ENCODE measurements around the gene FAM228A. TPM values are rescaled to one million over a fixed set of nuclear protein-coding genes. Genes with fewer than 3 reads are reported as not detected.

Gene FAM228A
- total and polyA plus RNA-seq, 2 experiments from 2014 or later = 2.1 TPM; not detected in 1

GRCh38 chr2:24206242-24206641 is 31.4 kb downstream of the FAM228A start:
- 88 to 96% methylated on average over 5 to 6 of the region's 6 CpGs for WGBS, 2 experiments (ENCODE audit: low coverage in 1 of 2, low lambda C conversion rate in 2 of 2, missing lambda C conversion rate in 2 of 2)
- H4K20me1 ChIP-seq (ENCODE audit: insufficient read depth) = no peaks in the 10 kb centered on the region

GRCh38 chr2:24206714-24207113 is 31.9 kb downstream of the FAM228A start:
- in situ Hi-C loops (cut with MboI) = no loop called here
- H3K9ac ChIP-seq = no peak overlapping the region
- TF ChIP-seq EZH2 (IDR thresholded peaks at IDR 0.05; ENCODE audit: insufficient read depth, poor library complexity, severe bottlenecking) (no peak), EZH2phosphoT487 (IDR thresholded peaks at IDR 0.05; ENCODE audit: insufficient read depth, low read depth) (no peak)
- no peaks in the 10 kb centered on the region for H3K79me2 ChIP-seq (ENCODE audit: insufficient read depth)
- no peaks in the 10 kb centered on the region for H3K9me2 ChIP-seq (ENCODE audit: insufficient read depth)
- no peak overlapping the region for H3K27ac ChIP-seq
- no peaks in the 10 kb centered on the region for H3K4me1 ChIP-seq (ENCODE audit: insufficient read depth)
- no peaks in the 10 kb centered on the region; the same call in 1 of the 2 replicates for H3K36me3 ChIP-seq (ENCODE audit: low read depth)
- no peaks in the 10 kb centered on the region for H3K9me3 ChIP-seq (ENCODE audit: low read depth)
- no peak overlapping the region for H3K4me3 ChIP-seq
- no peaks in the 10 kb centered on the region for H4K20me1 ChIP-seq (ENCODE audit: insufficient read depth)
- DNase-seq = no peak
- 83 to 84% methylated on average over 8 of the region's 8 CpGs for WGBS, 2 experiments (ENCODE audit: low coverage in 1 of 2, low lambda C conversion rate in 2 of 2, missing lambda C conversion rate in 2 of 2)
- no peaks in the 10 kb centered on the region for H3F3A ChIP-seq (ENCODE audit: insufficient read depth)
- H3K27me3 ChIP-seq (replicated peaks; ENCODE audit: insufficient read depth) = no peaks in the 10 kb centered on the region
- H3K4me2 ChIP-seq (ENCODE audit: unreplicated experiment) = no peak overlapping the region
- H2AFZ ChIP-seq = no peak overlapping the region

More at GRCh38 chr2:24206242-24206641, 31.4 kb downstream of the FAM228A start:
- Histone ChIP-seq H3K4me1 (ENCODE audit: insufficient read depth) (no peaks in the 10 kb centered on the region), H3K4me3 (no peak overlapping the region), H3F3A (ENCODE audit: insufficient read depth) (no peaks in the 10 kb centered on the region), H3K27ac (no peak overlapping the region), H3K27me3 (replicated peaks; ENCODE audit: insufficient read depth) (no peaks in the 10 kb centered on the region), H3K36me3 (ENCODE audit: low read depth) (no peaks in the 10 kb centered on the region; the same call in 1 of the 2 replicates), H3K9me2 (ENCODE audit: insufficient read depth) (no peaks in the 10 kb centered on the region), H3K4me2 (ENCODE audit: unreplicated experiment) (no peak overlapping the region), H3K9me3 (ENCODE audit: low read depth) (no peaks in the 10 kb centered on the region), H3K79me2 (ENCODE audit: insufficient read depth) (no peaks in the 10 kb centered on the region), H2AFZ (no peak overlapping the region), H3K9ac (no peak overlapping the region)
- no peak for TF ChIP-seq EZH2 (IDR thresholded peaks at IDR 0.05; ENCODE audit: insufficient read depth, poor library complexity, severe bottlenecking)
- no peak for TF ChIP-seq EZH2phosphoT487 (IDR thresholded peaks at IDR 0.05; ENCODE audit: insufficient read depth, low read depth)
- no peak for DNase-seq
- in situ Hi-C loops (cut with MboI) = no loop called here

GRCh38 chr2:24207359-24207758 is 32.5 kb downstream of the FAM228A start:
- TF ChIP-seq EZH2phosphoT487 (IDR thresholded peaks at IDR 0.05; ENCODE audit: insufficient read depth, low read depth) = no peak
- no peak for TF ChIP-seq EZH2 (IDR thresholded peaks at IDR 0.05; ENCODE audit: insufficient read depth, poor library complexity, severe bottlenecking)
- no peaks in the 10 kb centered on the region; the same call in 1 of the 2 replicates for H3K36me3 ChIP-seq (ENCODE audit: low read depth)
- H4K20me1 ChIP-seq (ENCODE audit: insufficient read depth) = no peaks in the 10 kb centered on the region
- no peak overlapping the region for H3K4me2 ChIP-seq (ENCODE audit: unreplicated experiment)
- 88 to 92% methylated on average over 9 to 11 of the region's 11 CpGs for WGBS, 2 experiments (ENCODE audit: low coverage in 1 of 2, low lambda C conversion rate in 2 of 2, missing lambda C conversion rate in 2 of 2)
- H3K9me3 ChIP-seq (ENCODE audit: low read depth) = no peaks in the 10 kb centered on the region
- in situ Hi-C loops (cut with MboI) = no loop called here
- H3F3A ChIP-seq (ENCODE audit: insufficient read depth) = no peaks in the 10 kb centered on the region
- H3K9ac ChIP-seq = no peak overlapping the region
- H3K9me2 ChIP-seq (ENCODE audit: insufficient read depth) = no peaks in the 10 kb centered on the region
- H3K27ac ChIP-seq = no peak overlapping the region
- no peak for DNase-seq
- H3K27me3 ChIP-seq (replicated peaks; ENCODE audit: insufficient read depth) = no peaks in the 10 kb centered on the region
- H3K79me2 ChIP-seq (ENCODE audit: insufficient read depth) = no peaks in the 10 kb centered on the region
- H2AFZ ChIP-seq = no peak overlapping the region
- no peak overlapping the region for H3K4me3 ChIP-seq
- H3K4me1 ChIP-seq (ENCODE audit: insufficient read depth) = no peaks in the 10 kb centered on the region

GRCh38 chr2:24208490-24208889 is 33.6 kb downstream of the FAM228A start:
- Histone ChIP-seq H3K9me2 (ENCODE audit: insufficient read depth) (no peaks in the 10 kb centered on the region), H3K4me2 (ENCODE audit: unreplicated experiment) (no peak overlapping the region), H3F3A (ENCODE audit: insufficient read depth) (no peaks in the 10 kb centered on the region), H3K27me3 (replicated peaks; ENCODE audit: insufficient read depth) (no peaks in the 10 kb centered on the region), H3K36me3 (ENCODE audit: low read depth) (no peaks in the 10 kb centered on the region; the same call in 1 of the 2 replicates), H3K9ac (no peak overlapping the region), H4K20me1 (ENCODE audit: insufficient read depth) (no peaks in the 10 kb centered on the region), H2AFZ (no peak overlapping the region), H3K4me3 (no peak overlapping the region), H3K27ac (no peak overlapping the region), H3K9me3 (ENCODE audit: low read depth) (no peaks in the 10 kb centered on the region), H3K4me1 (ENCODE audit: insufficient read depth) (no peaks in the 10 kb centered on the region), H3K79me2 (ENCODE audit: insufficient read depth) (no peaks in the 10 kb centered on the region)
- in situ Hi-C loops (cut with MboI) = no loop called here
- 94 to 95% methylated on average over 16 of the region's 16 CpGs for WGBS, 2 experiments (ENCODE audit: low coverage in 1 of 2, low lambda C conversion rate in 2 of 2, missing lambda C conversion rate in 2 of 2)
- TF ChIP-seq EZH2 (IDR thresholded peaks at IDR 0.05; ENCODE audit: insufficient read depth, poor library complexity, severe bottlenecking) (no peak), EZH2phosphoT487 (IDR thresholded peaks at IDR 0.05; ENCODE audit: insufficient read depth, low read depth) (no peak)
- no peak for DNase-seq
